GM19099 (cell line): ENCODE results near the gene SLAIN2.

ENCODE experiments used
- POLR2A ChIP-seq: IDR thresholded peaks from 3 replicates; pipeline ENCODE4 v1.6.1; 2011; ENCODE audit warnings: low read depth; ENCODE audit not compliant: insufficient read length; ENCODE audit errors: extremely low read depth

The SLAIN2 gene

DNA sequence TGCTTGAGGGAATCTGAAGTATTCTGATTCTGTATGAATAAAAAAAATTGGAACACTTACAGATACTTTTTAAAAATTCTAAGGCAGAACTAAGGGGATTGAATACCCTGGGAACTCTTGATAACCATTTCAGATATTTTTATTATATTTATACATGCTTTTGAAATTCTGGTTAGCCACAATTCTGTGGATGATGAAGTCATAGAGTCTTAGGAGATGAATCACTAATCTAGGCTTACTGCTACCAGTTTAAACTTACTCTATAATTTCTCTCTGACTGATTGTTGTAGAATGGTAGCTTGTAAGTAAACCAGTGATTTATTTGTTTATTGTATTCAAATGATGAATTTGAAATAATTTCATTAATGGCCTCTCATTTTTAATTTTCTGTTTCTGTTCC, 11.4 kb upstream of the SLAIN2 start:
- no peak for TF ChIP-seq POLR2A

DNA sequence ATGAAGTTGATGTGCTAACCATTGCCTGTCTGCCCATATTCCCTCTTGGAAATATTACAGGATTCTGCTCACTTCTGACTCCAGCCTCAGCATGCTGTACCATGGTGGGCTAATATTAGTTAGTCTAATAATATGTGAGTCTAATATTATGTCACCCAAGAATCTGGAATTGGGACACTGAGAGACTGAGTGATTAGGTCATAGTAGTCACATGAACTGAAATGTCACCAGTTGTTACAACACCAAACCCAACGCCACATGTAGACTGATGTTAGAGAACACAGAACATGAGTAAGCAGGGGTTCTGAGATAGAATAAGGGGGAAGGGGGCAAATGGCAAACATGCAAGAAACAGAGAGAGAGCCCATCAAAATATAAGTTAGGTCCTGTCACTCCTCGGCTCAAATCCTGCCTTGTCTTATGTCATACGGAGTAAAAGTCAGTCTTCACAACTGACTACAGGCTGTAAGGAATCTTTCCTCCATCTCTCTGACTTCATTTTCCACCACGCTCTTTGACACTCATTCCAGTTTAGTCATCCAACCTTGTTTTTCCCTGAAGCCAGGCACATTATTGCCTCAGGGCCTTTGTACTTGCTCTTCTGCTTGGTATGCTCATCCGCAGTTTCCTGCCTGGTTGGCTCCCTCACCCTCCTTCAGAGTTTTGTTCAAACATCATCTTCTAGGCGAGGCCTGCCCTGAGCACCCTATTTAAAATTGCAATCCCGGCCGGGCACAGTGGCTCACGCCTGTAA, 9.6 kb upstream of the SLAIN2 start:
- no peak for TF ChIP-seq POLR2A

DNA sequence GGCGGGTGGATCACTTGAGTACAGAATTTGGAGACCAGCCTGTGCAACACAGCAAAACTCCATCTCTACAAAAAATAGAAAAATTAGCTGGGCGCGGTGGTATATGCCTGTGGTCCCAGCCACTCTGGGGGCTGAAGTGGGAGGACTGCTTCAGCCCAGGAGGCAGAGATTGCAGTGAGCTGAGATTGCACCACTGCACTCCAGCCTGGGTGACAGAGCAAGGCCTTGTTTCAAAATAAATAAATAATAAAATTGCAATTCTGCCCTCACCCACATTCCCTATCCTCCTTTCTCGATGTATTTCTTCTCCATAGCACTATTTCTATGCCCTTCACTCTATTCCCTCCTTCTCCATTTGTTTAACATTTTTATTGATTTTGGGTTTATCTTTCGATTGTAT, 8.7 kb upstream of the SLAIN2 start:
- TF ChIP-seq POLR2A, result no peak

DNA sequence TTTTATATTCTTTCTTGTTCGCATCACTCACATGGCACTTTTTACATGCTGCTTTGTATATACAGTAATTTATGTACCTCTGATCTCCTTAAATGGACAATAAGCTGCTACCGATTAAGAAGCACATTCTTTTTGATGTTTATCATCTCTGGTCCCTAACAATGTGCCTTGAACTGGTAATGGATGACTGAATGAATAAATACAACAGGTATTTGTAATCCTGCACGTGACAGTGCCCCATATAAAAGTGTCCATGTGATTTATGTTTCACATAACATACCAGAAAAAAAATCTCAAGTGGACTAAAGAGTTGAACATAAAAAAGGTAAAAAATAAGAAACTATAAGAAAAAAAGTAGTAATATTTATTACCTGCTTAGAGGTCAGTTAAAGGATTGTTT, 7.7 kb upstream of the SLAIN2 start:
- TF ChIP-seq POLR2A, result no peak

DNA sequence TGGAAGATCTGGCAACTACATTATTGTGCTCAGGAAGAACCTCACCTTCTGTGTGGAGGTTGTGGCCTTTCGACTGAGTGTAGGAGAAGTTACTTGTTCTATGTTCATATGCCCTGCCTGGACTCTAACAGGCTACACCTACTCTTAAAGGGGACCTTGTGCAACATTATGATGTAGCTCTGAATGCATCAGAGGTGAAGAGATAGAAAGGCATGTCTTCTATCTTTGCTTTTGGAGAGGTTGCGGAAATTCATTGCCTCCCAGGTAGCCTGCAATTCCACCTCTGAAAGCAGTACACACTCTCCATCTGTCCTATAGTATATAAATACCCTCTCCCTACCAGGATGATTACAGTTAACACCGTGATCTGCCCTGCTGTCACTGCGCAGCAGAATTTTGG, 7.1 kb upstream of the SLAIN2 start:
- TF ChIP-seq POLR2A, result no peak

DNA sequence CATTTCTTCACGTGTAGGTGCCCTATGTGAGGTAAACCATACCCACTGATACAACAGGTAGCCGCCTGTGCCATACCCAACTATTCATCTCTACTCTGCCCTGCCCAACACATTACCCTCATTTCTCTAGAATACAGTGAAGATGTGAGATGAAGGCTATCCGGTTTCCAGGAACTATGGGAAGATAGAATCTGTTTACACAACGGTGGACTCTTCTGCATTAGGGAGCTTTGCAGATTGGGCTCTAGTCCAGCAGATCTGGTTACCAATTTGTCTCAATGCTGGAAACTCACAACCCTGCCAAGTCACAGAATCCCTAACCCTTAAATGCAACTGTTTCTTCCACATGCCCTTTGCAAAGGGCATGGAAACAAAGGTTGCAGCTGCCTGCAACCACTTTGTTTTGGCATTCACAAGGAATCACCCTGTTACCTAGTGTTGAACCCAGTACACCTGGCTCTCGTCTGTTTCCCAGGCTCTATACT, 6.4 kb upstream of the SLAIN2 start:
- TF ChIP-seq POLR2A, result no peak

DNA sequence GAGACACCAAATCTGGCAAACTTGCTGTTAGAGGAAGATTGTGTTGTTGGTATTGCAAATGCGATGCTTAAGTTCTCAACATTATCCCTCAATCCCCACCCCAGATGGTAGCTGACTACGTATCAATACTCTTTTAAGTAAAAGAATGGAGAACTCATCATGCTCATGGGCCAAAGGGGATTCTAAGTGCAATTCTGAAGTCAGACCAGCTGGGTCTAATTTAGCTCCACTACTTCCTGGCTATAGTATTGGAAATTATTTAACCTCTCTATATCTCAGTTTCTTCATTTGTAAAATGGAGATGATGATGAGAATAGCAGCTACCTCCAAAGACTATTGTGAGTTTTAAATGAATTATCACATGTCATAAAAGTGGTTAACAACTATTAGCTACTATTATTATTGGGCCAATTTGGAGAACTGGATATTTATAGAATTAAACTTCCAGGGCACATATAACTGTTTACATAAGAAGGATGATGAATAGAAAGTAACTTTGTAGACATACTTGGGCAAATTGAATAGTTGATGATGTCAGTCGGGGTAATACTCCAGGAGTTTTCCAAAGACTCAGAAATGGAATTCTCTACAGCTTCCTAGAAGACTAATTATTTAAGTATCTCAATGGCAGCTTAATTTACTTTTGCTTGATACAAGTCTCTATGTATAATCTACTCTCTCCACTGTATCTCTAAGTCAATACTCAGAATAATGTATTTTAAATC, 5.0 kb upstream of the SLAIN2 start:
- TF ChIP-seq POLR2A, result no peak

DNA sequence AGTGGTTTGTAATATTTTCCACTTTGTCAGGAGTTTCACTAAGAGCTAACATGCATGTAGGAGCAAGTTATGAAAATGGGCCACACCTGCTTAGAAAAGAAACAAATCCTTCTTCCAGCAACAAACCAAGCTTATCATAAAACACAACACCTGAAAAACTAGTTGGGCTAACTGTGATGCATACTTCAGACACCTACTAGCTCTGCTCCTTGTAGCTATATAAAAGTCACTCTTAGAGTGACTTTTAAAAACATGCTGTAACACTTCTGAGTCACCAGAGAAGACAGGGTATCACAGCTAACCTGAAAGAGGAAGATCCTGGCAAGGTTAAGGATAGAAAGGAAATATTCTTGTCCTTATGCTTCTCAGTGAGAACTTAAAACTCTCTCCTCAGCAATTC, 3.6 kb upstream of the SLAIN2 start:
- no peak for TF ChIP-seq POLR2A

DNA sequence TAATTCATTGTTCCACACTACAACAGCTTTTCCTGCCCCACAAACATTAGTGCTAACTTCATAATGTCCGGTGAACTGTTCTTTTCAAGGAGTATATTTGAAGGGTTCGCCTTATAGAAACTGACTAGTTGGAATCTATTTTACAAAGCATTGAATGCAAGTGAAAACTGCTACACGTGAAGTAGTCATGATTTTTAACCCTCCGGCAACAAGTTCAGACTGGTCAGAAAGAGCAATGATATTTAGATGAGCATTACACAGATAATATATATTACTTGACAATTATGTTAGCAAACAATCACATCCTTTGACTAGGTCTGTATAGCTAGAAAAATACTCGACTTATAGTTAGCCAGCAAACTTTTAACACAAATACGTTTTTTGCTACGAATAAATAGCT, 1.7 kb upstream of the SLAIN2 start:
- TF ChIP-seq POLR2A, result no peak

DNA sequence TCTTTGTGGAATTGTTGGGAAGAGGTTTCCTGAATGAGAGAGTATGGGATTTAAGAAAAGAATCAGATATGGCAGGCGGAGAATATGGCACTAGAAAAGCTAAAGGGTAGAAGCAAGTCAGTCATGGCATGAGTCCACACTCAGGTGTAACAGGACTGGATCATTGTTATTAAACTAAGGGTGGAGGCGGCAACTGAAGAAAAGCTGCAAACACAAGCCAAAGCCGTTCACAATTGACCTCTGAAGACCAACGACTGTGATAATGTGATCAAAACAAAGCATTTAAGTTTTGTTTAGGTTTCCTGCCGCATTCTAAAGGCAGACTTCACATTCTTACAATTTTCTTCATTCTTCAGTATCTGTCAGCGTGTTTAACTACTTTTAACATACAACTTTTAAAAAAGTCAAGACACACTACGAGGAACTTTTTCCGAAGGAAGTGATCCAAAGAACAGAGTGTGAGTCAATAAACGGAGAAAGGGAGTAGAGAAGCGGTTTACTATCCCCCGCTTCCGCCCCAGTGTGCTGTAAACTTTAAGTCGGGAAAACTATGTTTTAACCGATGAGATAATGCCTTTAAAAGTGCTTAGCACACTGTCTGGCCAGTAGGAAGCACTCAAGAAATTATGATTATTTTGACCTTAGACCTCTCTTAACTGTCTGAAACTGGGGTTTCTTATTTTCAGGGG, 909 bp upstream of the SLAIN2 start:
- TF ChIP-seq POLR2A, result no peak

DNA sequence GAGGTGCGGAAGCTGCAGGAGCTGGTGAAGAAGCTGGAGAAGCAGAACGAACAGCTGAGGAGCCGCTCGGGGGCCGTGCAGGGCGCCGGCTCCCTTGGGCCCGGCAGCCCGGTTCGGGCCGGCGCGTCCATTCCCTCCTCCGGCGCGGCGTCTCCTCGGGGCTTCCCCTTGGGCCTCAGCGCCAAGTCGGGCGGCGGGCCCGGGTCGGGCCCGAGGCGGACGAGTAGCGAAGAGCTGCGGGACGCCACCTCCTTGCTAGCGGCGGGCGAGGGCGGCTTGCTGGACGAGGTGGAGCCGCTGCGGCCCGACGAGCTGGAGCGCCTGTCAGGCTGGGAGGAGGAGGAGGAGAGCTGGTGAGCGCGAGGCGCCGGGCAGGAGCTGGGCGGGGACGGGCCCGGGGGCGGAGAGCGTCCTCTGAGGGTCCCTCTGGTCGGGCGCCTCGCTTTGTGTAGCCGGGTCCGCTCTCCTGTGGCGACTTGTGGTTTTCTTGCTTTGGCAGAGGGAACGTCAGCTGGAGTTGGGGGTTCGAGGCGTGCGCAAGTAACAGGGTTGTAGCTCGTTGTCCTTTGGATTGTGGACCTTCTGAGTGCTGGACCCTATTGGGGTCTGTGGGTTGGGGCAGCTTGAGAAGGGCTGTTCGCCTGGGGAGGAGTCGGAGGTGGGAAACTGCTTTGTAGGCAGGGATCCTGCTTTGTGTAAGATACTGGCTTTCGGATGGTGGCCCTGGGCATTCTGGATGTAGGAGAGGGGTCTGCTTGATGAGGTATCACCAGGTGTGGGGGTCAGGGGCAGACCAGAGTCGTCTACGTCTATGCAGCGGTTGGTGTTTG, 662 bp downstream of the SLAIN2 start:
- no peak for TF ChIP-seq POLR2A

DNA sequence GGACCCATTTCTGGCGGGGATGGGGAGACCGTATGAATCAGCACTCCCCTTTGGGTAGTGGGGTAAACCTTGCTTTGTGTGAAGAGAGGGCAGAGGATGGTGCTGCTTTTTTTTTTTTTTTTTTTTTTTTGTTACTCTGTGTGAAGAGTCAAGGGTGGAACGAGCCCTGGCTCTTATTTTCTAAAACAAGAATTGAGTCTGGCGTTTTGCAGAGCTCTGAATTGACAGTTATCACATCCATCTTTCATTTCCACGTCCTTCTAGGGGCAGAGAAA, 1.2 kb downstream of the SLAIN2 start:
- no peak for TF ChIP-seq POLR2A

DNA sequence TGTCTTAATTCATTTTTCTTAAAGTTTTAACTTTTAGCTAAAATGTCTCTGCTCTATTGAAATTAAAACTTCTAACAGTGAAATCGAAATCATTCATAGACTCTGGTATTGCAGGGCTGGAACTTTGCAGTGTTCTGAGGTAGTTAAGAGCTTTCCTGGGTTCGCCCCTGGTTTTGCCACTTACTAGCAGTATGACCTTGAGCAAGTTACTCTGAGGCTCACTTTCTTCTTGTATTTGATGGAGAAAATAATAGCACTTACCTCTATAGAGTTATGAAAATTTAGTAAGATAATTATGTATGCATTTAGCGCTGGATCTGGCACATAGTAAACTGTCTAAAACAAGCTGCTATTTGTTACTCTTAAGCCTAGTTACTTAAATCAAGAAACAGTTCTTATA, 1.7 kb downstream of the SLAIN2 start:
- TF ChIP-seq POLR2A, result no peak

DNA sequence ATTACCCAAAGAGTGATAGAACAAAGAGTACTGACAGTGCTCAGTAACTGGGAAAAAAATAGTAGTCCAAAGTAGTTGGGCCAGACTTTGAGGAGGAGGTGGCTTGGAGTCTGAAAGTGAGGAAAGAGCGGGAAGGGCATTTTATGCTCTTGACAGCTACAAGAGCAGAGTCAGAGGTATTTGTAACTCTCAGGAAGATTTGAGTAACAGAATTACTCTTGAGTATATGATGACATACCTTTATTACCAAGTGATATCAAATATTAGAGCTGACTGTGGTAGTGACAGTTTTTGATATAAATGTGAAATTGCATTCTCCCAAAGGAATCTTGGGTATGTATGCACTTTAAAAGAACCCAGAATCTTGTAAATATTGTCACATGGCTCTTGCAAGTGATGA, 2.2 kb downstream of the SLAIN2 start:
- TF ChIP-seq POLR2A, result no peak

DNA sequence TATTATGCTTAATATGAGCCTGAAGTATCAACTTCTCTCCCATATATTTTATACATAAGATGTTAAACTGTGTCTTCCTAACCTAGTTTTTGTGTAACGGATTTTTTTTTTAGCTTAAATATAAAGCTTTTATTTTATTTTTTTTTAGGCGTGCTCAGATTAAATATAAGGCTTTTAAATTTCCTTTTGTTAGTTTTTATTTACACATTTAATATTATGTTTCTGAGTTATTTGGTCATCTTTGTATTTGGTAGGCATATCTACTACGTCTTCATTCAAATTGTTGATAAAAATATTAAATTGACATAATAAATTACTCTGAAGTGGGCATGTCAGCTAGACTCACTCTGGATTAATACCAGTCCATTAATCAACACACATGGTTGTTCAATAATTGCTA, 4.2 kb downstream of the SLAIN2 start:
- no peak for TF ChIP-seq POLR2A

DNA sequence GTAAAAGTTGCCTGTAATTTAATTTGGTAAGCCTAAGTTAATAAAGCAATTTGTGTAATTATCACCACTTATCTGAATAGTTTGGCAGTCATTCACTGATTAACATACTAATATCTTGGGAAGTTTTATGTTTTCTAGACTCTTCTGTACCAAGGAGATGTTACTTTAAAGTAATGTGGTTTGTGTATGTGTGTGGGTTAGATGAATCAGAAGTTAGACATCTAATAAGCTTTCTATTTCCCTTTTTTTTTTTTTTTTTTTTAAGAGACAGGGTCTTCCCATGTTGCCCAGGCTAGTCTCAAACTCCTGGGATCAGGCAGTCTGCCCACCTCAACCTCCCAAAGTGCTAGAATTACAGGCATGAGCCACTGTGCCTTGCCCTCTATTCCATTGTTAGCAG, 5.3 kb downstream of the SLAIN2 start:
- no peak for TF ChIP-seq POLR2A

DNA sequence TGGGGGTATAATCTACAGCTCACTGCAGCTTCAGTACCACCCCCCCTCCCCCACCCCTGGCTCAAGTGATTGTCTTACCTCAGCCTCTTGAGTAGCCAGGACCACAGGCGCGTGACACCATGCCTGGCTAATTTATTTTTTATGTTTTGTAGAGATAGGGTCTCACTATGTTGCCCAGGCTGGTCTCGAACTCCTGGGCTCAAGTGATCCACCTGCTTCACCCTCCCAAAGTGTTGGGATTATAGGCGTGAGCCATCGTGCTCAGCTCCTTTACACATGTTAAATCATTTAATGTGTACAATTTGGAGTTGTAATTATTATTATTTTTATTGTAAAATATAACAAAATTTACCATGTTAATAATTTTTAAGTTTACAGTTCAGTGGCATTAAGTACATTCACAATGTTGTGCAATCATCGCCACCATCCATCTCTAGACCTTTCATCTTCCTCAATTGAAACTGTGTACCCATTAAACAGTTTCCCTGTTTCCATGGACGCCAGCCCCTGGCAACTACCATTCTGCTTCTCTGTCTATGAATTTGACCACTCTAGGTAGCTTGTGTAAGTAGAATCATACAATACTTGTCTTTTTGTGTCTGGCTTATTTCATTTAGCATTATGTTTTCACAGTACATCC, 6.1 kb downstream of the SLAIN2 start:
- TF ChIP-seq POLR2A, result no peak
